Middle frontal gyrus (tissue), 1 donor: ENCODE data around the gene ZNF558.
A peak's percentile ranks its signal among the peaks of the same experiment; 100 is the strongest.

Source experiments
- DNase-seq: peaks from one replicate; pipeline ENCODE4 v3.0.0-alpha.2; 2015; ENCODE audit warnings: low spot score; ENCODE audit errors: extremely low spot score

Gene ZNF558

DNA sequence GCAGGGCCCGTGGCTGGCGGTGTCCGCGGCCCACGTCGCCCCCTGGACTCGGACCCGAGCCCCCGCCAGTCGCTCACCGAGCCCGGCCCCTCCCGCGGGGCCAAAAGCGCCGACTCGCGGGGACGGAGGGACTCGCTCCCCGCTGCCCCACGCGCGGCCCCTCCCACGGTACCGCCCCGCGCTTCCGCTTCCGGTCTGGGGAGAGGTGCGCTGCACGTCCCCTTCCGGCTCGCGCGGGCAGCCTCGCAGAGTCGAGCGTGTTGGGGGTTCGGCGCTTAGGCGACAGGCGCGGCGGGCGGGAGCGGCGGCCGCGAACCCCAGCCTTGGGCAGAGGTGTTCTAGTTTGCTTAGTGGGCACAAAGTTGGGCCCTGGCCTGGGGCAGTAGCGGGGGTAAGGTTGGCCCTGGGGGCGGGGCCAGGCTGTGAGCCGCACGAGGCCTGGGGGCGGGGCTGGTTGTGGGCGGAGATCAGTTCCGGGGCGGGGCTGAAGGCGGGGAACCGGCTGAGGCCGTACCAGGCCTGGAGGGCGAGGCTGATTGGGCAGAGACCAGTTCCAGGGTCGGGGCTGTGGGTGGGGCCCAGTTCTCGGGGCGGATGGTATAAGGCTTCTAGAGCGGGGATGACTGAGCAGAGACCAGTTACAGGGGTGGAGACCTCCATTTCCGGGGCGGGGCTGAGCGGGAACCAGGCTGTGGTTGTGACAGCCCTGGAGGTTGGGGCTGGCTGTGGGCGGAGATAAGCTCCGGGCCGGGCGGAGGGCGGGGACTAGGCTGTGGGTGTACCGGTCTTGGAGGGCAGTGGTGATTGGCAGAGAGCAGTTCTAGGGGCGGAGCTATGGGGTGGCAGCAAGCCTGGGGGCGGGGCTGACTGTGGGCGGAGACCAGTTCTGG, at the start of gene ZNF558, which contains the start of gene MBD3L1:
TSS of gene ZNF558 (minus strand) at position 173 of the 890 bp plus-strand sequence. CDS start 9,645 bp downstream, outside the sequence.
TSS of gene MBD3L1 (plus strand) at position 246 of the 890 bp plus-strand sequence. CDS start 10,302 bp downstream, outside the sequence.
- DNase-seq = peak; percentile 90

GRCh38 chr19:8881512-8881911, 49.4 kb upstream of the ZNF558 start:
- DNase-seq = no peak

GRCh38 chr19:8880868-8881488, 48.9 kb upstream of the ZNF558 start:
- no peak for DNase-seq

GRCh38 chr19:8877854-8878705, 46.0 kb upstream of the ZNF558 start:
- DNase-seq = no peak

DNA sequence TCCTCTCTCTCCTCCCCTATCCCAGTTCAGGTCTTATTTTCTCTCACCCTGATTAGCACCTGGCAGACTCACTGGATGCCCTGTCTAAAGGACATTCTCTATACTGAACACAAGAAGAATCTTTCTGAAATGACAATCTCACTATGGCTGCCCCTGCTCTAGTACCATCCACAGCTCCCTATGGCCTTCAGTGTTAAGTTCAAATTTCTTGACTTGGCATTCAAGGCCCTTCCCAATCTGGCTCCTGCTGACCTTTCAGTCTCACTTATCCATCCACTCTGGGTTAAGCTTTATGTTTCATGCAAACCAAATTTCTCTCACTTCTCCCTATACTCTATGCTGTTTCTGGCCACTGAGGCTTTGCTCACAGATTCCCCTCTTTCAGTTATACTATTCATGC, 34.2 kb upstream of the ZNF558 start:
- DNase-seq = no peak

GRCh38 chr19:8858260-8858659, 26.2 kb upstream of the ZNF558 start:
- DNase-seq = no peak

- DNase-seq = no peak
Observed at GRCh38 chr19:8850488-8850887, 18.4 kb upstream of the ZNF558 start.

DNA sequence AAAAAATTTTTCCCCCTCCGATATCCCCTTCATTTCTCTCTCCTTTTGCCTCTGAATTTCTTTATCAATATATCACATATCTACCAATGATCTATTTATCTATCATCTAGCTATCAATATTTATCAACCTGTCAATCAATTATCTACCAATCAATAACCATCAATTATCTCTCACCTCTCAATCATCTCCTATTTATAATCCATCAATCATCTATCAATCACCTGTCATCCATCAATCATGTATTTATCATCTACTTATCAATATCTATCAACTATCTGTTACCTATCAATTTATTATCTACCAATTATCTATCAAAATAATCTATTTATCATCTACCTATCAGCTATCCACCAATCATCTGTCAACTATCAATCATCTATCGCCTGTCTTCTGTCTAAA, 17.1 kb upstream of the ZNF558 start:
- DNase-seq = no peak

DNA sequence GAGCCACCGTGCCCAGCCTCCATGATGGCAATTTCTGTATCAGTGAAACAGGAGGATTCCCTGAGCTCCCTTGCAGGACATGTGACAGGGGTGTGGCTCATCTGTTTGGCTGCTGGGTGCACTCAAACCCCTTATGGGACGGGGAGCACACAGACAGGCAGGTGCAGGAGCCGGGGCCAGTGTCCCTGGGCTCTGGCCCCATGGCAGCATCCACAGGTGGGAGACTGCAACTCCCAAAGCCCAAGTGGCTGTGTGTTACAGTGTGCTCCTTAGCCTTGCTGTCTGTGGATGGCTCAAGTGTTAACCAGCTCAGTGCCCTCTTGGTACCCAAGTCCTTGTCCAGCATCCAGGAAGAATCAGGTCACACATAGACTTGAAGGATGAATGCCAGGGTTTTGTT, 14.7 kb upstream of the ZNF558 start:
- DNase-seq = no peak

- no peak for DNase-seq
Observed at GRCh38 chr19:8840708-8841107, 8.6 kb upstream of the ZNF558 start.

DNA sequence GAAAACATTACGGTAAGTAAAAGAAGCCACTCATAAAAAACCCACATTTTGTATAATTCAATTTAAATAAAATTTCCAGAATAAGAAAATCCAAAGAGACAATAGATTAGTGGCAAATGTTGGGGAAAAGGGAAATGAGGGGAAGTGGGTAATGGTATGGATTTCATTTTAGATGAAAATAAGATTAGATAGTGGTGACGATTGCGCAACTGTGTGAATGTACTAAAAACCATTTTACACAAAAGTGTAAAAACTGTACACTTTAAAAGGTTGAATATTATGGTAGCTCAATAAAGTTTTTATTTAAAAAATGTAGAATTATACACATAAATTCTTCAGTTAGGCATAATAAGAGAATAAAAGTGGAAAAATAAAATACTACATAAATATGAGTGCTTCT, 3.8 kb upstream of the ZNF558 start:
- no peak for DNase-seq

DNA sequence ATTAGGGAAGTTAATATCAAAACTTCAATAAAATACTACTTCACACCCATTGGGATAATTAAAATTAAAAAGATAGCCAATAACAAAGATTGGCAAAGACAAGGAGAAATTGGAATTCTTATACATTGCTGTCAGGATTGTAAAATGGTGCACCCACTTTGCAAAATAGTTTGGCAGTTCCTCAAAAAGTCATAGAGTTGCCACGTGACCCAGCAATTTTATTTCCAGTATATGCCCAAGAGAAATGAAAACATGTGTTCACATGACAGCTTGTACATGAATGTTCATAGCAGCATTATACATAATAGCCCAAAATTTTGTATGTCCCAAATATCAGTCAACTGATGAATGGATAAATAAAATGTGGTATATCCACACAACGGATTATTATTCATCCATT, 3.3 kb upstream of the ZNF558 start:
- no peak for DNase-seq

DNA sequence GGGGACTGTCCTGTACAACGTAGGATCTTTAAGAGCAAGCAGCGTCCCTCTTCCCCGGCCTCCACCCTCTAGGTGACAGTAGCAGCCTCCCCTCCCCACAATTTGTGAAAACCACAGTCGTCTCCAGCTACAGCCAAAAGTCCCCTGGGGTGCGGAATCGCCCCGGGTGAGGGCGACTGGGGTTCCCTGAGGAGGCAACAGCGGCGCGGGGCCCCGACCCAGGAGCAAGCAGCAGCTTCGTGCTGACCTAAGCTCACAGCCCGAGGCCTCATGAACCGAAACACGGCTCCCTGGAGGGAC, 322 bp downstream of the ZNF558 start:
- DNase-seq = no peak

DNA sequence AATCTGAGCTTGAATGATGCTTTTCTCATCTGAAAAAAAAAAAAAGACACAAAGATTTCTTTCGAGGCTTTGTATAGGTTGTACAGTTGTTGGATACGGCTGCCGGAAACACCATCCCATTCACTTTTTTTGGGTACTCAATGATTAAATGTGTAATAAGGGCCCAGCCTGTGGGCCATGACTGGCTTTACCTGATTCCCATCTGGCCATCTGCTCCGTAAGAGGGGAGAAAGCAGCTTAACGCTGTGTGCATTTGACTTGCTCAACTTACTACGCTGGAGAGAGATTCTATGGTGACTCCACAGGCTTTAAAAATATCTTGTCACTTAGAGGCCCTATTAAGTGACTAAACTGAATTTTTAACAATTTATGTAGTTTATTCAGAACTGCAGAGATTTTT, 731 bp downstream of the ZNF558 start:
- DNase-seq = no peak

GRCh38 chr19:8827277-8827676, 4.8 kb downstream of the ZNF558 start:
- no peak for DNase-seq

DNA sequence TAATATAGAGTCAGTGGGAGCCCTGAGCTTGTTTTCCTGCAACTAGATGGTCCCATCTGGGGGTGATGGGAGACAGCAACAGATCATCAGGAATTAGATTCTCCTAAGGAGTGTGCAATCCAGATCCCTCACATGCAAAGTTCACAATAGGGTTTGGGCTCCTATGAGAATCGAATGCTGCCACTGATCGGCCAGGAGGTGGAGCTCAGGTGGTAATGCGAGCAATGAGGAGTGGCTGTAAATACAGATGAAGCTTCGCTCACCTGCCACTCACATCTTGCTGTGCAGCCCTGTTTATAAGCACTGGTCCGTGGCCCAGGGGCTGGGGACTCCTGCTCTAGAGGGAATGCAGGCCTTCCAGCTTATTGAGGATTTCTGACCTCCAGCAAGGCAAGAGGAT, 5.7 kb downstream of the ZNF558 start:
- no peak for DNase-seq

DNA sequence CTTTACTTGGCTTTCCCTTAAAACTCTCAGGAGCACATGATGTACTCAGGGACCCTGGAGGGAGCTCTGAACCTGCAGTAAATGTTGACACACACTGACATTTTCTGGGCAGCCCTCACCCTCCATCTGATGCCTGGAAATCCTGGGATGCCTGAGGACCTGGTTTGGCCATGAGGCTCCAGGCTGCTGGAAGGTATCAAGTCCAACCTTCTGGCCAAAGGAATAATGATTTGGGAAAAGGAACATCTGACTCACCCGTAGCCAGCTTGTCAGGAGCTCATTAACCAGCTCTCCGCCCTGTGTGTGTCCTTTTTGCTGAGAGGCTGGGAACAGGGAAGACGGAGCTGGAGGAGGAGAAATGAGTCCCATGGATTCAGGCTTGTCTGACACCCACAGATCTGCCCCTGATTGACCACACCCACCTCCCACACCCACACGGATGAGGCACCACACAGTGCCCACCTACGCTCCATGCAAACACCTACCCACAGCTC, 10.3 kb downstream of the ZNF558 start:
- no peak for DNase-seq

- no peak for DNase-seq
Observed at GRCh38 chr19:8820234-8820633, 11.9 kb downstream of the ZNF558 start.

- DNase-seq = no peak
Observed at GRCh38 chr19:8815780-8816179, 16.3 kb downstream of the ZNF558 start.

GRCh38 chr19:8814176-8814575, 17.9 kb downstream of the ZNF558 start:
- DNase-seq = no peak

DNA sequence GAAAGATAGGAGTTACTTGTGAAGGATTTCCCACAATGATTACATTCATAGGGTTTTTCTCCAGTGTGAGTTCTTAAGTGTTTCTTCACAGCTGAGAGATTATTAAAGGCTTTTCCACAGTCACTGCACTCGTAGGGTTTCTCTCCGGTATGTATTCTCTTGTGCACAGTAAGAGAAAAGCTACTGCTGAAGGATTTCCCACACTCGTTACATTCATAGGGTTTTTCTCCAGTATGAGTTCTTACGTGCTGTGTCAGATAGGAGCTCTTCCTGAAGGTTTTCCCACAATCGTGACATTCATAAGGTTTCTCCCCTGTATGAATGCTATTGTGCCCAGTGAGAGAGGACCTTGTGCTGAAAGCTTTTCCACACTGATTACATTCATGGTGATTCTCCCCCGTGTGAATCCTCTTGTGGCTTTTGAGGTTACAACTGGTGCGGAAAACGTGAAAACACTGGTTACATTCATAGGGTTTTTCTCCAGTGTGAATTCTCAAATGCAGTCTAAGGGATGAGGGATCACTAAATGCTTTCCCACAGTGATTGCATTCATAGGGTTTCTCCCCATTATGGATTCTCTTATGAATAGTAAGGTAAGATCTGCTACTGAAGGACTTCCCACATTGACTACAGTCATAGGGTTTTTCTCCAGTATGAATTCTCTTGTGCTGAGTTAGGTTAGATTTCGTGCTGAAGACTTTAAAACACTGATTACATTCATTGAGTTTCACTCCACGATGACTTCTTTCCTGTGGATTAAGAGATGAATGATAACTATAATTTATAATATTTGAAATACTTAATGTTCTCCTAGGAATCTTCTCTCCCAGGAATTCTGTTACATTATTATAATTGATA, 20.6 kb downstream of the ZNF558 start:
- DNase-seq = no peak
